ENCODE measurements around the gene TMEM63C. TPM values are rescaled to one million over a fixed set of nuclear protein-coding genes. Genes with fewer than 3 reads are reported as not detected.

TMEM63C gene
- total RNA-seq, 4 donors from 2014 or later = 0.98 to 1.9 TPM; not detected in 2

DNA sequence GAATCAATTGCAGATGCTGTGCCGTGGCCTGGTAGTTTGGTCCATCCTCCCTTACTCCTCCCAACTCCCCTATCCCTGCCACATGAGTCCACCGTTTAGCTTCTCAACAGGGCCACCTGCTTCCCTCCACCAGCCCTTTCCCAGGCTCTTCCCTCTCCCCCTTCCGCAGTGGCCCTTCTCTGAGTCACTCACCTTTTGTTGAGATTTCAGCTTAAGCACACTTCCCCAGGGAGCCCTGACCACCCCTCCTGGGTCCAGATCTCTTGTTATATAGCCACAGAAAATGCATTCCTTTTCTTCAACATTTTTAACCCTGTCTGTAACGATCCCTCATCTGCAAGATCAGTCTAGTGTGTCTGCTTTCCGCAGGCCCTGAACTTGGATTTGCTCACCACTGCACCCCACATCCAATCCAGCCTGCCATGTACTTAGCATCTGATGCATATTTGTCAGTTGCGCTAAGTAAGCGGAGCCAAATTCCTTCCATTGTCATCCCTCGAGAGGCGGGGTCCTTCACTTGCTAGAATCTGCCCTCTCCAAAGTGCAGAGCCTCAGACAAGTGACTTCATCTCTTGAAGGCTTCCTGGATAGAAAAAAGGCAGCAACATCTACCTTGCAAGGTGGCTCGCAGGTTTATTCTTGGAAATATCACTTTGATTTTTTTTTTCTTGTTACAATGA, 41.1 kb downstream of the TMEM63C start:
- Histone ChIP-seq H3K27me3 (no peaks in the 10 kb centered on the region), H3K9me3 (no peaks in the 10 kb centered on the region), H3K4me1 (no peaks in the 10 kb centered on the region), H3K36me3 (no peaks in the 10 kb centered on the region), H3K4me3 (no peak overlapping the region), H3K27ac (no peak overlapping the region)
- no peak for DNase-seq
- TF ChIP-seq, protein P1, sequence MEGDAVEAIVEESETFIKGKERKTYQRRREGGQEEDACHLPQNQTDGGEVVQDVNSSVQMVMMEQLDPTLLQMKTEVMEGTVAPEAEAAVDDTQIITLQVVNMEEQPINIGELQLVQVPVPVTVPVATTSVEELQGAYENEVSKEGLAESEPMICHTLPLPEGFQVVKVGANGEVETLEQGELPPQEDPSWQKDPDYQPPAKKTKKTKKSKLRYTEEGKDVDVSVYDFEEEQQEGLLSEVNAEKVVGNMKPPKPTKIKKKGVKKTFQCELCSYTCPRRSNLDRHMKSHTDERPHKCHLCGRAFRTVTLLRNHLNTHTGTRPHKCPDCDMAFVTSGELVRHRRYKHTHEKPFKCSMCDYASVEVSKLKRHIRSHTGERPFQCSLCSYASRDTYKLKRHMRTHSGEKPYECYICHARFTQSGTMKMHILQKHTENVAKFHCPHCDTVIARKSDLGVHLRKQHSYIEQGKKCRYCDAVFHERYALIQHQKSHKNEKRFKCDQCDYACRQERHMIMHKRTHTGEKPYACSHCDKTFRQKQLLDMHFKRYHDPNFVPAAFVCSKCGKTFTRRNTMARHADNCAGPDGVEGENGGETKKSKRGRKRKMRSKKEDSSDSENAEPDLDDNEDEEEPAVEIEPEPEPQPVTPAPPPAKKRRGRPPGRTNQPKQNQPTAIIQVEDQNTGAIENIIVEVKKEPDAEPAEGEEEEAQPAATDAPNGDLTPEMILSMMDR (IDR thresholded peaks at IDR 0.05) = no peak
- TF ChIP-seq POLR2A (IDR thresholded peaks at IDR 0.05) = no peak
- intact Hi-C loops (cut with DNase I; ENCODE audit: low total_unique reads) = no loop called here

DNA sequence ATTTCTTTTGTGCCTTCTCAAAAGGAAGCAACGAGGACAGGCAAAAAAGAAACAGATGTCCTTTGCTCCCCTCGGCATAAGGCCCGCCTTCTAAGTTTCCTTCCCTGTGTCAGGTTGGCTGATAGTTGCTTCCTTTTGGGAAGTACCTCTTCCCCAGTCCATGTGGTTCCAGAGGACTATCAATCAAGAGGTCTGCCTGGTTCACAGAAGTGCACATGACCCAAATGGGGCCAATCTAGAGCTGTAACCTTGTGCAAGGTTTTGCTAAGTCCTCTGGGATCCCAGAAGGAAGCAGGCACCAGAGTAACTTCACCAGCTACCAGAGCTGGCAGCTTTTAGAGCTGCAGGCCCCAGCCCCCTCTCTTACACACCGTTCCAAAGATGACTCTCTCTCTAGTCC, 42.6 kb downstream of the TMEM63C start:
- Histone ChIP-seq H3K4me1 (no peaks in the 10 kb centered on the region), H3K36me3 (no peaks in the 10 kb centered on the region), H3K4me3 (no peak overlapping the region), H3K27ac (no peak overlapping the region), H3K9me3 (no peaks in the 10 kb centered on the region), H3K27me3 (no peaks in the 10 kb centered on the region)
- intact Hi-C loops (cut with DNase I; ENCODE audit: low total_unique reads) = no loop called here
- TF ChIP-seq POLR2A (IDR thresholded peaks at IDR 0.05) = no peak
- TF ChIP-seq, protein P1 (IDR thresholded peaks at IDR 0.05) = no peak
- DNase-seq = no peak

- Histone ChIP-seq H3K4me3 (no peak overlapping the region), H3K9me3 (no peaks in the 10 kb centered on the region), H3K27me3 (no peaks in the 10 kb centered on the region), H3K4me1 (no peaks in the 10 kb centered on the region), H3K27ac (no peak overlapping the region), H3K36me3 (no peaks in the 10 kb centered on the region)
- no peak for DNase-seq
- intact Hi-C loops (cut with DNase I; ENCODE audit: low total_unique reads) = no loop called here
- TF ChIP-seq POLR2A (IDR thresholded peaks at IDR 0.05) = no peak
- TF ChIP-seq, protein P1 (IDR thresholded peaks at IDR 0.05) = no peak
These were observed 43.7 kb downstream of the TMEM63C start for GRCh38 chr14:77225254-77225653.

- Histone ChIP-seq H3K4me3 (no peak overlapping the region), H3K4me1 (no peaks in the 10 kb centered on the region), H3K27me3 (no peaks in the 10 kb centered on the region), H3K36me3 (no peaks in the 10 kb centered on the region), H3K9me3 (no peaks in the 10 kb centered on the region), H3K27ac (no peak overlapping the region)
- DNase-seq = no peak
- intact Hi-C loops (cut with DNase I; ENCODE audit: low total_unique reads) = no loop called here
- TF ChIP-seq, protein P1 (IDR thresholded peaks at IDR 0.05) = no peak
These were observed 44.4 kb downstream of the TMEM63C start for GRCh38 chr14:77225892-77226557.

DNA sequence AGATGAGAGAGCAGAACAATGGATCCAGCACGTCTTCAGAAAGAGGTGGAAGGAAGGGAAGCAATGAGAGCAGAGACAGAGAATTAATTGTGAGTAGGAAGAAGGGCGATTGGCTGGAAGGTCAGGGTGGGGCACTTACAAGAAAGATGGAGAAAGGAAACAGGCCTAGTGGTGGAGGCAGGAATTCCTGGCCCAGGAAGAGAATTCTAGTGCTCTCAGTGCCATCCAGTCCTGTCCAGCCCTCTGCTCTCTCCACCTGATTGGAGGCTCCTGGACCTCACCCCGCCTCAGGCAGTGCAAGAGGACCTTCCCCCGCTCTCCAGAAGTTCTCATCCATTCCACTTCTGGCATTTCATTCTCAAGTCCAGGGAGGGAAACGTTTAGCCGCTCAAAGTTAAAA, 46.5 kb downstream of the TMEM63C start:
- H3K4me3 ChIP-seq = no peak overlapping the region
- no peak for DNase-seq
- no peaks in the 10 kb centered on the region for H3K27me3 ChIP-seq
- intact Hi-C loops (cut with DNase I; ENCODE audit: low total_unique reads) = no loop called here
- no peaks in the 10 kb centered on the region for H3K36me3 ChIP-seq
- no peaks in the 10 kb centered on the region for H3K9me3 ChIP-seq
- no peak for TF ChIP-seq POLR2A (IDR thresholded peaks at IDR 0.05)
- TF ChIP-seq, protein P1 (IDR thresholded peaks at IDR 0.05) = no peak
- H3K4me1 ChIP-seq = no peaks in the 10 kb centered on the region
- H3K27ac ChIP-seq = no peak overlapping the region
